GM13977 (cell line): ENCODE results near the gene EMP2.
A peak's percentile ranks its signal among the peaks of the same experiment; 100 is the strongest.

Experiments
- DNase-seq: peaks from one replicate; pipeline ENCODE4 v3.0.0; 2012; ENCODE audit warnings: low spot score
- CTCF ChIP-seq: IDR thresholded peaks from 2 replicates; pipeline ENCODE4 v1.5.1; 2012; ENCODE audit warnings: mild to moderate bottlenecking, control low read depth; ENCODE audit not compliant: insufficient read depth; ENCODE audit errors: extremely low read depth, missing control alignments
- in situ Hi-C: fragments of 300-500 bp; cut with MboI; formaldehyde crosslinking; loops from one replicate; pipeline ENCODE4 v1.12.0; 2022; ENCODE audit warnings: low sequenced_read_pairs, low pct_unique_long_range_greater_than_20kb, mixed read lengths, inconsistent platforms; ENCODE audit not compliant: unreplicated experiment

The EMP2 gene

GRCh38 chr16:10552998-10553491, 27.4 kb downstream of the EMP2 start:
- in situ Hi-C loops = no loop called here
- DNase-seq = peak; percentile 91
- no peak for TF ChIP-seq CTCF

GRCh38 chr16:10552281-10552680, 28.1 kb downstream of the EMP2 start:
- no peak for DNase-seq
- in situ Hi-C loops = no loop called here
- TF ChIP-seq CTCF = no peak

GRCh38 chr16:10551881-10552280, 28.5 kb downstream of the EMP2 start:
- no peak for DNase-seq
- in situ Hi-C loops = no loop called here
- TF ChIP-seq CTCF = no peak

- TF ChIP-seq CTCF = no peak
- no peak for DNase-seq
- in situ Hi-C loops = no loop called here
Measured at GRCh38 chr16:10548404-10548803, 32.0 kb downstream of the EMP2 start.

GRCh38 chr16:10547708-10548107, 32.7 kb downstream of the EMP2 start:
- TF ChIP-seq CTCF = no peak
- no peak for DNase-seq
- in situ Hi-C loops = no loop called here

GRCh38 chr16:10543231-10543977, 37.0 kb downstream of the EMP2 start:
- no peak for TF ChIP-seq CTCF
- no peak for DNase-seq
- in situ Hi-C loops = no loop called here
